GM23338 (cell line): ENCODE data around the gene TMEM244. TPM values are rescaled to one million over a fixed set of nuclear protein-coding genes. Genes with fewer than 3 reads are reported as not detected.

Source experiments
- ATAC-seq: fragments of 200-7000 bp; cut with Tn5 transposase; 3 replicates; pipeline ENCODE4 v1.9.1; 2020
- DNase-seq: peaks from one replicate; pipeline ENCODE4 v3.0.0-alpha.2; 2015; ENCODE audit warnings: low spot score
- H2AFZ ChIP-seq: fragments of 200-600 bp; sonication (generic); 2 replicates; pipeline ENCODE4 v1.8.0; 2016; ENCODE audit warnings: antibody characterized with exemption, mild to moderate bottlenecking, moderate library complexity
- H3F3A ChIP-seq: fragments of 200-600 bp; sonication (generic); replicated peaks from 2 replicates; pipeline ENCODE4 v1.8.0; 2017; ENCODE audit warnings: antibody characterized with exemption, mixed run types, low read depth
- H3K27ac ChIP-seq: fragments of 200-600 bp; sonication (generic); 2 replicates; pipeline ENCODE4 v1.6.1; 2016; ENCODE audit warnings: low read depth
- H3K27me3 ChIP-seq: fragments of 200-600 bp; sonication (generic); 2 replicates; pipeline ENCODE4 v1.8.0; 2016; ENCODE audit warnings: mild to moderate bottlenecking, mixed run types, moderate library complexity; ENCODE audit not compliant: insufficient read depth
- H3K36me3 ChIP-seq: fragments of 200-600 bp; sonication (generic); 2 replicates; pipeline ENCODE4 v1.8.0; 2016; ENCODE audit warnings: mild to moderate bottlenecking; ENCODE audit not compliant: insufficient read depth
- H3K4me1 ChIP-seq: fragments of 200-600 bp; sonication (generic); 2 replicates; pipeline ENCODE4 v1.8.0; 2016; ENCODE audit warnings: mild to moderate bottlenecking, moderate library complexity; ENCODE audit not compliant: insufficient read depth
- H3K4me2 ChIP-seq: fragments of 200-600 bp; sonication (generic); 2 replicates; pipeline ENCODE4 v1.7.1; 2017; ENCODE audit warnings: mixed run types
- H3K4me3 ChIP-seq: fragments of 200-600 bp; sonication (generic); 2 replicates; pipeline ENCODE4 v1.6.1; 2016; ENCODE audit warnings: mixed run types
- H3K79me2 ChIP-seq: fragments of 200-600 bp; sonication (generic); replicated peaks from 2 replicates; pipeline ENCODE4 v1.8.0; 2017; ENCODE audit warnings: mild to moderate bottlenecking; ENCODE audit not compliant: insufficient read depth
- H3K9me2 ChIP-seq: fragments of 200-600 bp; sonication (generic); 2 replicates; pipeline ENCODE4 v1.8.0; 2017; ENCODE audit not compliant: insufficient read depth
- H4K20me1 ChIP-seq: fragments of 200-600 bp; sonication (generic); replicated peaks from 2 replicates; pipeline ENCODE4 v1.8.0; 2017; ENCODE audit warnings: mild to moderate bottlenecking; ENCODE audit not compliant: insufficient read depth
- H3K27ac Mint-ChIP-seq: 2 replicates; pipeline ENCODE4 v1.8.0; 2020; ENCODE audit warnings: inconsistent platforms, mild to moderate bottlenecking, moderate library complexity, mixed read lengths
- H3K27me3 Mint-ChIP-seq: 3 replicates; pipeline ENCODE4 v1.8.0; 2022; ENCODE audit warnings: low read depth, mild to moderate bottlenecking, moderate library complexity, mixed read lengths, inconsistent platforms; ENCODE audit not compliant: insufficient read depth, poor library complexity
- H3K36me3 Mint-ChIP-seq: 3 replicates; pipeline ENCODE4 v1.8.0; 2021; ENCODE audit warnings: low read depth, mild to moderate bottlenecking, inconsistent platforms, moderate library complexity, mixed read lengths
- H3K4me1 Mint-ChIP-seq: 3 replicates; pipeline ENCODE4 v1.8.0; 2020; ENCODE audit warnings: mild to moderate bottlenecking, inconsistent platforms, mixed read lengths
- H3K4me3 Mint-ChIP-seq: 3 replicates; pipeline ENCODE4 v1.8.0; 2021; ENCODE audit warnings: moderate library complexity, mild to moderate bottlenecking, inconsistent platforms, mixed read lengths
- H3K9me3 Mint-ChIP-seq: 3 replicates; pipeline ENCODE4 v1.8.0; 2020; ENCODE audit warnings: moderate library complexity, mild to moderate bottlenecking, inconsistent platforms, mixed read lengths
- CTCF ChIP-seq, 2 experiments: fragments of 200-600 bp in 1 of 2; sonication (generic) in 1 of 2; conservative IDR thresholded peaks; 2 replicates each; pipeline versions ENCODE4 v1.5.1 to v1.6.1; 2016 to 2017; ENCODE audit warnings: antibody characterized with exemption in 2 of 2, low read depth in 2 of 2, mild to moderate bottlenecking in 2 of 2, moderate library complexity in 1 of 2
- ETS1 ChIP-seq: IDR thresholded peaks from 2 replicates; pipeline ENCODE4 v1.6.1; 2016; ENCODE audit warnings: antibody characterized with exemption
- JUNB ChIP-seq: IDR thresholded peaks from one replicate; pipeline ENCODE4 v1.6.1; 2016; ENCODE audit warnings: antibody characterized with exemption; ENCODE audit not compliant: unreplicated experiment
- NANOG ChIP-seq: IDR thresholded peaks from 2 replicates; pipeline ENCODE4 v1.6.1; 2016; ENCODE audit warnings: antibody characterized with exemption, borderline replicate concordance
- POLR2AphosphoS5 ChIP-seq: IDR thresholded peaks from 2 replicates; pipeline ENCODE4 v1.6.1; 2016; ENCODE audit warnings: antibody characterized with exemption, low read depth
- REST ChIP-seq: IDR thresholded peaks from one replicate; pipeline ENCODE4 v1.6.1; 2018; ENCODE audit warnings: antibody characterized with exemption; ENCODE audit not compliant: unreplicated experiment
- STAT1 ChIP-seq: IDR thresholded peaks from one replicate; pipeline ENCODE4 v1.6.1; 2016; ENCODE audit warnings: antibody characterized with exemption; ENCODE audit not compliant: unreplicated experiment
- ZNF114 ChIP-seq: fragments of 250-450 bp; sonication (Bioruptor Pico); IDR thresholded peaks from 2 replicates; pipeline ENCODE4 v1.5.0; 2020; ENCODE audit warnings: mild to moderate bottlenecking, moderate library complexity
- ZNF331 ChIP-seq: fragments of 250-450 bp; sonication (Bioruptor Pico); IDR thresholded peaks from 2 replicates; pipeline ENCODE4 v1.5.0; 2020; ENCODE audit warnings: low read depth, mild to moderate bottlenecking, moderate library complexity
- ZNF462 ChIP-seq: fragments of 250-450 bp; sonication (Bioruptor Pico); IDR thresholded peaks from 2 replicates; pipeline ENCODE4 v1.5.0; 2020; ENCODE audit warnings: mild to moderate bottlenecking, moderate library complexity
- polyA plus RNA-seq: library from polyadenylated mRNA; unstranded; fragments of >200 nt; fragmentation: Nextera tagmentation; extraction: Ambion mirVana; gene quantifications from 2 replicates; pipeline ENCODE4 v1.2.1, GENCODE V29; 2016
- total RNA-seq: library from RNA; depleted of rRNA; stranded (reverse); fragments of >200 nt; shearing (Covaris generic); gene quantifications from 2 replicates; pipeline ENCODE4 v1.2.3, GENCODE V29; 2014

TMEM244 gene
- total and polyA plus RNA-seq, 2 experiments from 2014 or later = not detected

- TF ChIP-seq CTCF (conservative IDR thresholded peaks at IDR 0.05; ENCODE audit: low read depth in 2 of 2) (no peak), STAT1 (no peak)
These were observed 11.5 kb upstream of the TMEM244 start (continued) for GRCh38 chr6:129872586-129872985.

GRCh38 chr6:129871221-129871620 lies 10.1 kb upstream of the TMEM244 start:
- H3K36me3 ChIP-seq = no peaks in the 10 kb centered on the region
- DNase-seq (no peak), ATAC-seq (no peak)
- H3K27ac Mint-ChIP-seq = no peak overlapping the region
- no peaks in the 10 kb centered on the region for H3K9me2 ChIP-seq
- no peak overlapping the region for H3K4me3 ChIP-seq
- no peaks in the 10 kb centered on the region for H3K27me3 ChIP-seq
- H3K27ac ChIP-seq = no peak overlapping the region
- no peaks in the 10 kb centered on the region for H3K27me3 Mint-ChIP-seq
- peaks cover 16% of the 10 kb centered on the region; the same call in 2 of the 3 replicates for H3K4me1 Mint-ChIP-seq
- no peaks in the 10 kb centered on the region for H3K9me3 Mint-ChIP-seq
- no peaks in the 10 kb centered on the region for H3F3A ChIP-seq
- no peaks in the 10 kb centered on the region for H3K36me3 Mint-ChIP-seq
- H2AFZ ChIP-seq = no peak overlapping the region
- no peaks in the 10 kb centered on the region for H3K79me2 ChIP-seq
- no peak overlapping the region for H3K4me2 ChIP-seq
- H4K20me1 ChIP-seq = no peaks in the 10 kb centered on the region
- no peak overlapping the region for H3K4me3 Mint-ChIP-seq
- peaks cover 13% of the 10 kb centered on the region for H3K4me1 ChIP-seq
- no peak for TF ChIP-seq ZNF331 (CRISPR knock-in tag)
- no peak for TF ChIP-seq NANOG
- no peak for TF ChIP-seq REST
- TF ChIP-seq JUNB = no peak
- no peak for TF ChIP-seq ZNF114 (CRISPR knock-in tag)
- TF ChIP-seq ZNF462 (CRISPR knock-in tag) = no peak
- no peak for TF ChIP-seq STAT1
- TF ChIP-seq CTCF (conservative IDR thresholded peaks at IDR 0.05; ENCODE audit: low read depth in 2 of 2) = no peak
- TF ChIP-seq POLR2AphosphoS5 = no peak
- TF ChIP-seq ETS1 = no peak
